ENCODE results near the gene RUSF1. TPM values are rescaled to one million over a fixed set of nuclear protein-coding genes. Genes with fewer than 3 reads are reported as not detected.
A peak's percentile ranks its signal among the peaks of the same experiment; 100 is the strongest.
"Not testable (repeated sequence)": the region's sequence is repeated elsewhere in the genome, so short reads cannot be mapped to it uniquely, and the experiment has no call there.

The RUSF1 gene
- polyA plus RNA-seq, 1 of the 3 experiments (the other 2 are of a cell fraction), result 36.5 TPM

DNA sequence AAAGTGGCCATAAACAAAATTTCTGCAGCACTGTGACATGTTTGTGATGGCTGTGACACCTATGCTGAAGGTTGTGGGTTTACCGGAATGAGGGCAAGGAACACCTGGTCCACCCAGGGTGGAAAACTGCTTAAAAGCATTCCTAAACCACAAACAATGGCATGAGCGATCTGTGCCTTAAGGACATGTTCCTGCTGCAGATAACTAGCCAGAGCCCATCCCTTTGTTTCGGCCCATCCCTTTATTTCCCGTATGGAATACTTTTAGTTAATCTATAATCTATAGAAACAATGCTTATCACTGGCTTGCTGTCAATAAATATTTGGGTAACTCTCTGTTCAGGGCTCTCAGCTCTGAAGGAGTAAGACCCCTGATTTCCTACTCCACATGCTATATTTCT lies 31.6 kb upstream of the RUSF1 start:
- 2% methylated on average over 4 of the region's 4 CpGs for WGBS (ENCODE audit: low lambda C conversion rate)
- H3K9me2 ChIP-seq; H3K36me3 ChIP-seq (replicated peaks in 1 of 2; ENCODE audit: control insufficient read depth in 1 of 2, insufficient read depth in 2 of 2, low read length in 1 of 2); H4K20me1 ChIP-seq (ENCODE audit: insufficient read depth); H3K79me2 ChIP-seq (ENCODE audit: insufficient read depth); H2AFZ ChIP-seq (ENCODE audit: low read depth); H3K27ac ChIP-seq (ENCODE audit: low read depth in 2 of 2, low read length in 1 of 2); POLR2A ChIA-PET; H3K4me2 ChIP-seq; CTCF ChIA-PET; H3K4me3 ChIP-seq (ENCODE audit: low read depth in 2 of 2, low read length in 1 of 2); H3K9ac ChIP-seq; DNase-seq; H3K9me3 ChIP-seq; H3F3A ChIP-seq (replicated peaks; ENCODE audit: insufficient read depth); H3K4me1 ChIP-seq (ENCODE audit: control insufficient read depth in 1 of 2, insufficient read depth in 2 of 2, low read depth in 1 of 2, low read length in 1 of 2): not testable (repeated sequence)
- peaks cover 29% of the 10 kb centered on the region; the same call in 1 of the 2 replicates for H3K27me3 ChIP-seq (ENCODE audit: insufficient read depth)

DNA sequence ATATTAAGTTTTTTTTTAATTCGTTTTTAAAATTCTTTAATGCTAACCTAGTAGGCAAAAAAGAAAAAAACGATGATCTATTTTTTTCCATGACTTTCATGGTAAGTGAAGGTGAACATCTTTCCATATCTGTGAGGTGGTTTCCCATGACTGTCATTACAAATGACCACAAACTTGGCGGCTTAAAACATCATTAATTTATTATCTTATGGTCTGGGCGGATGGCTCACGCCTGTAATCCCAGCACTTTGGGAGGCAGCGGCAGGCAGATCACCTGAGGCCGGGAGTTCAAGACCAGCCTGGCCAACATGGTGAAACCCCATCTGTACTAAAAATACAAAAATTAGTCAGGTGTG lies 30.0 kb upstream of the RUSF1 start:
- DNase-seq; H3K4me2 ChIP-seq; H3K27ac ChIP-seq (ENCODE audit: low read depth in 2 of 2, low read length in 1 of 2); H3K9me3 ChIP-seq; H2AFZ ChIP-seq (ENCODE audit: low read depth); H4K20me1 ChIP-seq (ENCODE audit: insufficient read depth); H3K9me2 ChIP-seq; H3K79me2 ChIP-seq (ENCODE audit: insufficient read depth); H3K4me1 ChIP-seq (ENCODE audit: control insufficient read depth in 1 of 2, insufficient read depth in 2 of 2, low read depth in 1 of 2, low read length in 1 of 2); H3K9ac ChIP-seq; POLR2A ChIA-PET; H3K36me3 ChIP-seq (replicated peaks in 1 of 2; ENCODE audit: control insufficient read depth in 1 of 2, insufficient read depth in 2 of 2, low read length in 1 of 2); H3F3A ChIP-seq (replicated peaks; ENCODE audit: insufficient read depth); H3K4me3 ChIP-seq (ENCODE audit: low read depth in 2 of 2, low read length in 1 of 2): not testable (repeated sequence)
- H3K27me3 ChIP-seq (ENCODE audit: insufficient read depth), result peaks cover 37% of the 10 kb centered on the region; the same call in 1 of the 2 replicates
- WGBS (ENCODE audit: low lambda C conversion rate), result 56% methylated on average over 6 of the region's 7 CpGs
- CTCF ChIA-PET, result interaction anchor here (1.2 kb wide), 1 partner anchor 99 kb away, joined by 3 read pairs; no protein-coding TSS in a partner anchor

DNA sequence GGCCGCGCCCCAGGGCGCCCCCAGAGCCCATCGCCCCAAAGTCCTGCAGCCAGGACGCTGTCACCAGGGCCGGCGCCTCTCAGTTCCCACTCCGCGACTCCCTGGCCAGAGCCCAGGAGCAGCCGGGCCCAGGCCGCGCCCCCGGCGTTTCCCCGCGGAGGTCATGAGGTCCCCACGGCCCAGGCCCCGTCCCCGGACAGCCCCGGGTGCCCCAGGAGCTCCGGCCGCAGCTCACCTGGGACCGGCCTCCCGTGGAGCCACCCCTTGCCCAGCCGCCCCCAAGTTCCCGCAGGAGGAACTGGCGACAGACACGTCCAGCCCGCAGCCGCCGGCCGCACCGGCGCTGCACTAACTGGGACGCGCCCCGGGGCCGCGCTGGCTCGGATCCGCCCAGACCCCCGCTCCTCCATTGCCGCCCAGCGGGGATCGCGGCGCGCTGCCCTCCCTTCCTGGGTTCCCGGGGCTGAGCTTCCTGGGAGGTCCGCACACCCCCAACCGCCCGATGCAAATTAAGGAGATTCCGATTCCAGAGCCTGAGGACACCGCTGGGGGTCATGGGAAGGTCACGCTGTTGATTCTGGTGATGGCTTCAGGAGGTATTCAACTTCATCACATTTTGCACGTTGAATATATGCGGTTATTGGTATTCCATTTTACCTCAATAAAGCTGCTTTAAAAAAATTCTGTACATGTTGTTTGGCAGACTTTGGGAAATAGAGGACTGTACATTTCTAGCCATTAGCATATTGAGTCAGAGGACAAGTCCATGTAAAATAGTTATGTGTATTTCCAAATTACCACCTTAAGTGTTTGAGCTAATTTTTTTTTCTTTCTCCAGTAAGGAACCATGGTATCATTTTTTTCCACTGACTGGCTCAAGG lies 29.4 kb upstream of the RUSF1 start:
- Histone ChIP-seq H2AFZ (ENCODE audit: low read depth) (no peak overlapping the region), H3K4me2 (peak overlapping the region; percentile 60), H3K4me3 (ENCODE audit: low read depth in 2 of 2, low read length in 1 of 2) (peak overlapping the region in 1 of 2 experiments; percentile 32; a peak in 3 of 4 replicates), H3F3A (replicated peaks; ENCODE audit: insufficient read depth) (no peaks in the 10 kb centered on the region), H3K79me2 (ENCODE audit: insufficient read depth) (no peaks in the 10 kb centered on the region), H3K27me3 (ENCODE audit: insufficient read depth) (peaks cover 37% of the 10 kb centered on the region; the same call in 1 of the 2 replicates), H4K20me1 (ENCODE audit: insufficient read depth) (no peaks in the 10 kb centered on the region), H3K9me2 (no peaks in the 10 kb centered on the region), H3K36me3 (replicated peaks in 1 of 2; ENCODE audit: control insufficient read depth in 1 of 2, insufficient read depth in 2 of 2, low read length in 1 of 2) (no peaks in the 10 kb centered on the region), H3K4me1 (ENCODE audit: control insufficient read depth in 1 of 2, insufficient read depth in 2 of 2, low read depth in 1 of 2, low read length in 1 of 2) (peaks cover 0 to 2% of the 10 kb centered on the region in 2 experiments; a peak in 1 of 4 replicates), H3K9ac (no peak overlapping the region), H3K9me3 (no peaks in the 10 kb centered on the region), H3K27ac (ENCODE audit: low read depth in 2 of 2, low read length in 1 of 2) (no peak overlapping the region)
- TF ChIP-seq EP300 (IDR thresholded peaks at IDR 0.05; ENCODE audit: borderline replicate concordance in 1 of 2, low read depth in 1 of 2, low read length in 1 of 2), result no peak
- TF ChIP-seq, protein P1, sequence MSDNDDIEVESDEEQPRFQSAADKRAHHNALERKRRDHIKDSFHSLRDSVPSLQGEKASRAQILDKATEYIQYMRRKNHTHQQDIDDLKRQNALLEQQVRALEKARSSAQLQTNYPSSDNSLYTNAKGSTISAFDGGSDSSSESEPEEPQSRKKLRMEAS (IDR thresholded peaks at IDR 0.05; ENCODE audit: low read depth), result no peak
- TF ChIP-seq, protein P2, sequence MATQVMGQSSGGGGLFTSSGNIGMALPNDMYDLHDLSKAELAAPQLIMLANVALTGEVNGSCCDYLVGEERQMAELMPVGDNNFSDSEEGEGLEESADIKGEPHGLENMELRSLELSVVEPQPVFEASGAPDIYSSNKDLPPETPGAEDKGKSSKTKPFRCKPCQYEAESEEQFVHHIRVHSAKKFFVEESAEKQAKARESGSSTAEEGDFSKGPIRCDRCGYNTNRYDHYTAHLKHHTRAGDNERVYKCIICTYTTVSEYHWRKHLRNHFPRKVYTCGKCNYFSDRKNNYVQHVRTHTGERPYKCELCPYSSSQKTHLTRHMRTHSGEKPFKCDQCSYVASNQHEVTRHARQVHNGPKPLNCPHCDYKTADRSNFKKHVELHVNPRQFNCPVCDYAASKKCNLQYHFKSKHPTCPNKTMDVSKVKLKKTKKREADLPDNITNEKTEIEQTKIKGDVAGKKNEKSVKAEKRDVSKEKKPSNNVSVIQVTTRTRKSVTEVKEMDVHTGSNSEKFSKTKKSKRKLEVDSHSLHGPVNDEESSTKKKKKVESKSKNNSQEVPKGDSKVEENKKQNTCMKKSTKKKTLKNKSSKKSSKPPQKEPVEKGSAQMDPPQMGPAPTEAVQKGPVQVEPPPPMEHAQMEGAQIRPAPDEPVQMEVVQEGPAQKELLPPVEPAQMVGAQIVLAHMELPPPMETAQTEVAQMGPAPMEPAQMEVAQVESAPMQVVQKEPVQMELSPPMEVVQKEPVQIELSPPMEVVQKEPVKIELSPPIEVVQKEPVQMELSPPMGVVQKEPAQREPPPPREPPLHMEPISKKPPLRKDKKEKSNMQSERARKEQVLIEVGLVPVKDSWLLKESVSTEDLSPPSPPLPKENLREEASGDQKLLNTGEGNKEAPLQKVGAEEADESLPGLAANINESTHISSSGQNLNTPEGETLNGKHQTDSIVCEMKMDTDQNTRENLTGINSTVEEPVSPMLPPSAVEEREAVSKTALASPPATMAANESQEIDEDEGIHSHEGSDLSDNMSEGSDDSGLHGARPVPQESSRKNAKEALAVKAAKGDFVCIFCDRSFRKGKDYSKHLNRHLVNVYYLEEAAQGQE (IDR thresholded peaks at IDR 0.05; ENCODE audit: low read depth, low read length), result no peak
- TF ChIP-seq TEAD4 (IDR thresholded peaks at IDR 0.05; ENCODE audit: borderline replicate concordance, insufficient read depth), result no peak
- TF ChIP-seq, protein P3, sequence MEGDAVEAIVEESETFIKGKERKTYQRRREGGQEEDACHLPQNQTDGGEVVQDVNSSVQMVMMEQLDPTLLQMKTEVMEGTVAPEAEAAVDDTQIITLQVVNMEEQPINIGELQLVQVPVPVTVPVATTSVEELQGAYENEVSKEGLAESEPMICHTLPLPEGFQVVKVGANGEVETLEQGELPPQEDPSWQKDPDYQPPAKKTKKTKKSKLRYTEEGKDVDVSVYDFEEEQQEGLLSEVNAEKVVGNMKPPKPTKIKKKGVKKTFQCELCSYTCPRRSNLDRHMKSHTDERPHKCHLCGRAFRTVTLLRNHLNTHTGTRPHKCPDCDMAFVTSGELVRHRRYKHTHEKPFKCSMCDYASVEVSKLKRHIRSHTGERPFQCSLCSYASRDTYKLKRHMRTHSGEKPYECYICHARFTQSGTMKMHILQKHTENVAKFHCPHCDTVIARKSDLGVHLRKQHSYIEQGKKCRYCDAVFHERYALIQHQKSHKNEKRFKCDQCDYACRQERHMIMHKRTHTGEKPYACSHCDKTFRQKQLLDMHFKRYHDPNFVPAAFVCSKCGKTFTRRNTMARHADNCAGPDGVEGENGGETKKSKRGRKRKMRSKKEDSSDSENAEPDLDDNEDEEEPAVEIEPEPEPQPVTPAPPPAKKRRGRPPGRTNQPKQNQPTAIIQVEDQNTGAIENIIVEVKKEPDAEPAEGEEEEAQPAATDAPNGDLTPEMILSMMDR (IDR thresholded peaks at IDR 0.05), result no peak
- no peak for TF ChIP-seq FOSL2 (IDR thresholded peaks at IDR 0.05; ENCODE audit: borderline replicate concordance, low read depth)
- TF ChIP-seq EZH2phosphoT487 (IDR thresholded peaks at IDR 0.05; ENCODE audit: borderline replicate concordance, low read depth), result no peak
- no peak for TF ChIP-seq SIN3A (IDR thresholded peaks at IDR 0.05; ENCODE audit: borderline replicate concordance, low read depth, low read length)
- no peak for TF ChIP-seq TAF1 (IDR thresholded peaks at IDR 0.05; ENCODE audit: borderline replicate concordance, low read depth, low read length)
- no peak for TF ChIP-seq JUND (IDR thresholded peaks at IDR 0.05)
- no peak for TF ChIP-seq FOXJ3 (CRISPR knock-in tag; IDR thresholded peaks at IDR 0.05)
- no peak for TF ChIP-seq POLR2AphosphoS5 (IDR thresholded peaks at IDR 0.05; ENCODE audit: low read depth, low read length)
- TF ChIP-seq RFX5 (IDR thresholded peaks at IDR 0.05; ENCODE audit: low read length), result no peak
- ChIA-PET POLR2A (no interaction called here), CTCF (interaction anchor here (1.2 kb wide), 1 partner anchor 98 kb away, joined by 3 read pairs; no protein-coding TSS in a partner anchor)
- 8% methylated on average over 17 of the region's 57 CpGs for WGBS (ENCODE audit: low lambda C conversion rate)
- peak; percentile 57 for DNase-seq
